Adrenal gland (tissue), 12 donors: ENCODE results near the gene ZNRF3. TPM values are rescaled to one million over a fixed set of nuclear protein-coding genes. Genes with fewer than 3 reads are reported as not detected.
A peak's percentile ranks its signal among the peaks of the same experiment; 100 is the strongest.

Experiments
- DNase-seq, 7 donors: peaks; one replicate each; pipeline ENCODE4 v3.0.0-alpha.2; 2019 to 2020
- H3K27ac ChIP-seq, 5 donors: fragments of 200-600 bp; sonication (generic) in 4 of 5; 1 replicate in 3 of 5; 2 replicates in 2 of 5; pipeline versions ENCODE4 v1.5.1 to v1.8.0; 2016 to 2020; ENCODE audit warnings: mild to moderate bottlenecking in 1 of 5
- H3K27me3 ChIP-seq: fragments of 200-600 bp; 2 replicates; pipeline ENCODE4 v1.8.0; 2021
- H3K36me3 ChIP-seq, 2 donors: fragments of 200-600 bp; replicated peaks in 1 of 2; 1 replicate in 1 of 2; 2 replicates in 1 of 2; pipeline versions ENCODE4 v1.5.1 to v1.8.0; 2018 to 2022
- H3K4me1 ChIP-seq, 2 donors: fragments of 200-600 bp; replicated peaks in 1 of 2; 1 replicate in 1 of 2; 2 replicates in 1 of 2; pipeline versions ENCODE4 v1.5.1 to v1.8.0; 2018 to 2021
- H3K4me3 ChIP-seq, 4 donors: fragments of 200-600 bp; sonication (generic) in 3 of 4; one replicate each; pipeline ENCODE4 v1.5.1; 2016 to 2018
- H3K9me3 ChIP-seq, 3 donors: fragments of 200-600 bp; sonication (generic) in 1 of 3; replicated peaks in 1 of 3; 1 replicate in 2 of 3; 2 replicates in 1 of 3; pipeline versions ENCODE4 v1.5.1 to v1.8.0; 2016 to 2021
- CTCF ChIP-seq, 6 experiments: fragments of 450-650 bp in 4 of 6; fragments of 200-600 bp in 2 of 6; sonication (generic) in 1 of 6; IDR thresholded peaks; 1 replicate in 5 of 6; 2 replicates in 1 of 6; pipeline versions ENCODE4 v1.5.1 to v1.8.0; 2016 to 2021; ENCODE audit warnings: antibody characterized with exemption in 6 of 6, mild to moderate bottlenecking in 2 of 6, moderate library complexity in 1 of 6
- POLR2A ChIP-seq, 2 donors: fragments of 450-650 bp; IDR thresholded peaks; one replicate each; pipeline ENCODE4 v1.6.1; 2017; ENCODE audit warnings: antibody characterized with exemption in 2 of 2, mild to moderate bottlenecking in 2 of 2, moderate library complexity in 1 of 2
- WGBS, 4 donors: extraction: QIAGEN DNeasy Blood & Tissue Kit in 2 of 4; methylation state at CpG; one replicate each; pipeline versions ENCODE4 v1.1.5 to v1.1.7; 2013 to 2017; 5-methylcytosine and 5-hydroxymethylcytosine counted together
- intact Hi-C, 2 donors: fragments of 100-400 bp; cut with DNase I; formaldehyde crosslinking; loops; one replicate each; pipeline versions ENCODE4 v1.14.1 to v1.15.0; 2022 to 2023
- polyA plus RNA-seq, 3 donors: library from polyadenylated mRNA; stranded (reverse); fragments of 200-250 nt in 2 of 3; fragments of 350-450 nt in 1 of 3; fragmentation: Illumina TruSeq in 1 of 3; extraction: RNeasy Lipid Tissue Mini Kit (QIAGEN cat#74804) in 1 of 3; gene quantifications; one replicate each; pipeline ENCODE4 v1.2.3, GENCODE V29; 2013 to 2014
- total RNA-seq, 9 donors: library from RNA; depleted of rRNA in 4 of 9; stranded (reverse); fragments of >200 nt in 4 of 9; fragments of 120-200 nt in 1 of 9; fragmentation: NEBNext Ultra II Directional in 1 of 9; extraction: Animal tissue kit (Norgen Biotek cat#: 25700) in 1 of 9; gene quantifications; one replicate each; pipeline versions ENCODE4 v1.1.0 to v1.2.4, GENCODE V29; 2013 to 2023
- donor health status: healthy with polysubstance abuse.
- donor health status: Bipolar disorder and iron deficiency.
- donor health status: DM: yes; HTN: yes; CAD: no.
- donor health status: DM: no; HTN: no; CAD: no.
- donor health status: DM: no; HTN: no; CAD: no.
- donor health status: DM: yes; HTN: yes; CAD: no.

Gene ZNRF3
- total and polyA plus RNA-seq, 12 donors, result 3.1 to 40.9 (median 17.0) TPM

DNA sequence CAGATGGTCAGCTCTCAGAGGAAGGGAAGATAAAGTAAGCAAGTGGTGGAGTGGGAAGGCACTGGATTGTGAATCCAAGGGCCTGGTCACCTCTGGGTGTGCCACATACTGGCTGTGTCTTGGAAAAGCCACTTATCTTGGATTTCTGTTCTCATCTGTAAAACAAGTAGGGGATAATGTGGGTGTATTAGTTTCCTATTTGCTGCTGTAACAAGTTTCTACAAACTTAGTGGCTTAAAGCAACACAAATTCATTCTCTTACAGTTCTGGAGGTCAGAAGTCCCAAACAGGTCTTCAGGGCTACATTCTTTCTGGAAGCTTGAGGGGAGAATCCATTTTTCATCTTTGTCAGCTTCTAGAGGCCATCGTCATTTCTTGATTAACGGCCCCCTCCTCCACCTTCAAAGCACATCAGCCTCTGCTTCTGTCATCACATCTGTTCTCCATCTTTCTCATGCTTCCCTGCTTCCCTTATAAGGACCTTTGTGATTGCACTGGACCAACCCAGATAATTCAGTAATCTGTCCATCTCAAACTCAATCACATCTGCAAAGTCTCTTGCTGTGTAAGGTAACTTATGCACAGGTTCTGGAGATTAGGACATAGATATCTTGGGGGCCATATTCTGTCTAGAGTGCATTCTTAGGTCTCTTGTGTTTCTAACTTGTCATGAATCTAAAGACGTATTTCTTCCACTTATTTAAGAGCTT is 102.4 kb downstream of the ZNRF3 start:
- H3K9me3 ChIP-seq, result no peaks in the 10 kb centered on the region
- peaks cover 10 to 14% of the 10 kb centered on the region in 2 donors for H3K4me1 ChIP-seq
- no peak overlapping the region for H3K27ac ChIP-seq
- intact Hi-C loops, result no loop called here
- DNase-seq, result no peak
- no peaks in the 10 kb centered on the region for H3K27me3 ChIP-seq
- no peaks in the 10 kb centered on the region for H3K36me3 ChIP-seq
- WGBS, 4 donors, result 69 to 88% (median 78%) methylated on average over 3 of the region's 3 CpGs
- no peak overlapping the region for H3K4me3 ChIP-seq
- no peak for TF ChIP-seq POLR2A (IDR thresholded peaks at IDR 0.05)
- no peak for TF ChIP-seq CTCF (IDR thresholded peaks at IDR 0.05)

DNA sequence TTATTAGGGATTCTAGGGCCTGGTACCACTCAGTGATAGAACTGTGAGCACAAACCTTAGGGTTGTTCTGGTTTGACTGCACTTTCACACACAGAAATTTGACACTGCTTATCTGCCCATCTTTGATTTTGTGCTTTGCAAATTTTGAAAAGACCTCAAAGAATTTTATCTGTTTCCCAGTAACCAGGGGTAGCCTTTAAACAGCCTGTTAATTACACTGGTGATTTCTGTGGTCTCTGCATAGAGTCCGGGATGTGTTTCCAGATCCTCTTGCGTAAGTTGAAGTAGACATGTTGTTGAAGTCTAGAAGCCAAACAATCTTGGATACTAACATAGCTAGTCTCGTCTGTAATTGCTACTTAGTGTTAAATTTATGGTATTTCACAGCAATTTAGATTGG is 103.0 kb downstream of the ZNRF3 start:
- TF ChIP-seq POLR2A (IDR thresholded peaks at IDR 0.05) (no peak), CTCF (IDR thresholded peaks at IDR 0.05) (no peak)
- intact Hi-C loops, result no loop called here
- Histone ChIP-seq H3K9me3 (no peaks in the 10 kb centered on the region), H3K4me1 (peaks cover 10 to 14% of the 10 kb centered on the region in 2 donors), H3K36me3 (no peaks in the 10 kb centered on the region), H3K4me3 (no peak overlapping the region), H3K27ac (no peak overlapping the region), H3K27me3 (no peaks in the 10 kb centered on the region)
- WGBS, 4 donors, result 84 to 91% (median 86%) methylated on average over 3 of the region's 3 CpGs
- DNase-seq, result no peak

GRCh38 chr22:28988457-28988856 is 105.1 kb downstream of the ZNRF3 start:
- 91 to 93% (median 91%) methylated on average over 4 of the region's 4 CpGs for WGBS, 4 donors
- no peak overlapping the region for H3K27ac ChIP-seq
- H3K4me1 ChIP-seq, result peaks cover 8 to 10% of the 10 kb centered on the region in 2 donors
- H3K9me3 ChIP-seq, result no peaks in the 10 kb centered on the region
- H3K36me3 ChIP-seq, result no peaks in the 10 kb centered on the region
- H3K4me3 ChIP-seq, result no peak overlapping the region
- TF ChIP-seq POLR2A (IDR thresholded peaks at IDR 0.05), result no peak
- no peak for TF ChIP-seq CTCF (IDR thresholded peaks at IDR 0.05)
- intact Hi-C loops, result no loop called here
- no peak for DNase-seq
- no peaks in the 10 kb centered on the region for H3K27me3 ChIP-seq

DNA sequence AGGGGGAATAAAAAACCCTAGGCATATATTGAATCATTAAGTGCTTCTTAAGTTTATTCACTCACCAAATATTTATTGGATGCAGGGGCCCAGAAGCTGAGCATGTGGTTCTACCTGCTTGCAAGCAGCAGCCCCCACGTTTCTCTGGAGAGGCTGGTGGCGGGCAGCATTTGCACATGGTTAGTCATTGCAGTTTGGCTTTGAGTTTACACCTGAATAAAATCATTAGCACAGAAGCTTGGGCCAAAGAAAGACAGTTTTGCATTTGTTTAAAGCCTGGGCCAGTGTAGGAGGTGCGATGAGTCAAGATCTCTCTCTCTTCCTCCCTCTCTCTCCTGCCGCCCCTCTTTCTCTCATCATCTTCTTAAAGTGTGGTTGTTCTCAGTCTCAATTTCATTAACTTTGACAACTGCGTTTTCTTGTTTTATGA is 105.7 kb downstream of the ZNRF3 start:
- Histone ChIP-seq H3K9me3 (no peaks in the 10 kb centered on the region), H3K27ac (peak overlapping the region in 1 of 5 donors; percentile 13), H3K4me1 (peaks cover 2 to 4% of the 10 kb centered on the region in 2 donors), H3K4me3 (no peak overlapping the region), H3K27me3 (no peaks in the 10 kb centered on the region), H3K36me3 (no peaks in the 10 kb centered on the region)
- intact Hi-C loops, result no loop called here
- TF ChIP-seq CTCF (IDR thresholded peaks at IDR 0.05), result no peak
- TF ChIP-seq POLR2A (IDR thresholded peaks at IDR 0.05), result no peak
- WGBS, 4 donors, result 83 to 90% (median 85%) methylated on average over 5 of the region's 5 CpGs
- DNase-seq, result no peak
